Lower leg skin (tissue), 4 donors: ENCODE results near the gene PPP2R5E. TPM values are rescaled to one million over a fixed set of nuclear protein-coding genes. Genes with fewer than 3 reads are reported as not detected.

ENCODE experiments used
- DNase-seq, 2 donors: peaks; one replicate each; pipeline ENCODE4 v3.0.0-alpha.2; 2019; ENCODE audit warnings: low spot score in 2 of 2
- H3K4me3 ChIP-seq: fragments of 200-600 bp; sonication (generic); 2 replicates; pipeline ENCODE4 v1.5.1; 2017; ENCODE audit warnings: mild to moderate bottlenecking, low read depth; ENCODE audit not compliant: poor library complexity, severe bottlenecking
- POLR2A ChIP-seq, 2 donors: fragments of 450-650 bp; IDR thresholded peaks; one replicate each; pipeline ENCODE4 v1.6.1; 2016 to 2017; ENCODE audit warnings: antibody characterized with exemption in 2 of 2, mild to moderate bottlenecking in 1 of 2, moderate library complexity in 1 of 2
- WGBS, 2 donors: methylation state at CpG; one replicate each; pipeline ENCODE4 v1.1.5; 2018; 5-methylcytosine and 5-hydroxymethylcytosine counted together
- intact Hi-C: fragments of 100-400 bp; cut with DNase I; formaldehyde crosslinking; loops from one replicate; pipeline ENCODE4 v1.15.0; 2023; ENCODE audit warnings: low total_unique reads
- total RNA-seq, 4 donors: library from RNA; depleted of rRNA; stranded (reverse); fragments of >200 nt; gene quantifications; one replicate each; pipeline ENCODE4 v1.1.0, GENCODE V29; 2016
- TF ChIP-seq, protein P1 (sequence below), 3 donors: fragments of 450-650 bp; IDR thresholded peaks; one replicate each; pipeline ENCODE4 v1.5.1; 2016; ENCODE audit warnings: antibody characterized with exemption in 3 of 3, mild to moderate bottlenecking in 3 of 3, moderate library complexity in 2 of 3

PPP2R5E gene
- total RNA-seq, 4 donors from 2014 or later: 15.0 to 22.5 (median 18.2) TPM

DNA sequence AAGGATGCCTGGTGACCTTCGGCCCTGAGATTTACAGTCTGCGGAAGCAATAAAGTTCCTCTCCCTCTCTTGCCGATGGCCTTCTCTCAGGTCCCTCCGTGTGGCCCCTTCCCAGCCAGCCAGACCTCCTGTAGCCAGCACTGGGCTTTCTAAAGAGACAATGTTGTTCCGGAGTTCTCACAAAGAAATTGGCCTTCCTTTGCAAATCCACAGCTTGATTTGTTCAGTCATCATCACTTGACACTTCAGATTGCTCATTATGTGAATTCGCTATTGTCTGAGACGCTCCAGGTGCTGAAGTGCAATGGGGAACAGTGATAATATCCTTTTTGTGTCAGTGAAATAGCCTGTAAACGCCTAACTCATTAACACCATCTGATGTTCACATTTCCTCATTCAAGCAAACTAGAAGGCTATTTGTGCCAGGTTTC, 180.8 kb downstream of the PPP2R5E start:
- WGBS, 2 donors: 39 to 49% methylated on average over 8 of the region's 8 CpGs

GRCh38 chr14:63361790-63362189, 181.4 kb downstream of the PPP2R5E start:
- DNase-seq: no peak
- 66 to 83% methylated on average over 4 of the region's 4 CpGs for WGBS, 2 donors
- TF ChIP-seq, protein P1, sequence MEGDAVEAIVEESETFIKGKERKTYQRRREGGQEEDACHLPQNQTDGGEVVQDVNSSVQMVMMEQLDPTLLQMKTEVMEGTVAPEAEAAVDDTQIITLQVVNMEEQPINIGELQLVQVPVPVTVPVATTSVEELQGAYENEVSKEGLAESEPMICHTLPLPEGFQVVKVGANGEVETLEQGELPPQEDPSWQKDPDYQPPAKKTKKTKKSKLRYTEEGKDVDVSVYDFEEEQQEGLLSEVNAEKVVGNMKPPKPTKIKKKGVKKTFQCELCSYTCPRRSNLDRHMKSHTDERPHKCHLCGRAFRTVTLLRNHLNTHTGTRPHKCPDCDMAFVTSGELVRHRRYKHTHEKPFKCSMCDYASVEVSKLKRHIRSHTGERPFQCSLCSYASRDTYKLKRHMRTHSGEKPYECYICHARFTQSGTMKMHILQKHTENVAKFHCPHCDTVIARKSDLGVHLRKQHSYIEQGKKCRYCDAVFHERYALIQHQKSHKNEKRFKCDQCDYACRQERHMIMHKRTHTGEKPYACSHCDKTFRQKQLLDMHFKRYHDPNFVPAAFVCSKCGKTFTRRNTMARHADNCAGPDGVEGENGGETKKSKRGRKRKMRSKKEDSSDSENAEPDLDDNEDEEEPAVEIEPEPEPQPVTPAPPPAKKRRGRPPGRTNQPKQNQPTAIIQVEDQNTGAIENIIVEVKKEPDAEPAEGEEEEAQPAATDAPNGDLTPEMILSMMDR (IDR thresholded peaks at IDR 0.05): no peak
- no peak for TF ChIP-seq POLR2A (IDR thresholded peaks at IDR 0.05)
- no peak overlapping the region for H3K4me3 ChIP-seq
- intact Hi-C loops: no loop called here

More for the DNA sequence above, 180.8 kb downstream of the PPP2R5E start:
- no peak for DNase-seq
- TF ChIP-seq, protein P1 (IDR thresholded peaks at IDR 0.05): no peak
- no peak for TF ChIP-seq POLR2A (IDR thresholded peaks at IDR 0.05)
- intact Hi-C loops: no loop called here
- H3K4me3 ChIP-seq: no peak overlapping the region

DNA sequence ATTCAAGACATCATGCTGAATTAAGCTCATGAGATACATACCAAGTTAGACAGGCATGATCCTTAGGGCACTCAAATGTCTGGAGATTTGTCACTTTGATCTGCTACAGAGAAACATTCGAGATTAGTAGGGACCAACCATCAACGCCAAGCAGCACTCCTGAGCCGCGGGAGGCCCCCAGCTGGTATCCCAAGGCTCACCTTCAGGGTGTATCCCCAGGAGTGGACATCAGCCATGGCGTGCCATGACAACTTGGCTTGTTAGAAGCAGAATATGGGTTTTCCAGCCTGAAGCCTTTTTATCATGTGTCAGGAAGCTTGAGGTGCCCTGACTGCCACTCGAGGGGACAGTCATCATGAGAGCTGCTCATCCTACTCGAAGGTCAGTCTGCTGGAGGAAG, 185.3 kb downstream of the PPP2R5E start:
- WGBS, 2 donors: 90 to 96% methylated on average over 7 of the region's 7 CpGs
- TF ChIP-seq, protein P1 (IDR thresholded peaks at IDR 0.05): no peak
- no peak for TF ChIP-seq POLR2A (IDR thresholded peaks at IDR 0.05)
- intact Hi-C loops: no loop called here
- H3K4me3 ChIP-seq: no peak overlapping the region
- peak in 1 of 2 donors; percentile 67 for DNase-seq

DNA sequence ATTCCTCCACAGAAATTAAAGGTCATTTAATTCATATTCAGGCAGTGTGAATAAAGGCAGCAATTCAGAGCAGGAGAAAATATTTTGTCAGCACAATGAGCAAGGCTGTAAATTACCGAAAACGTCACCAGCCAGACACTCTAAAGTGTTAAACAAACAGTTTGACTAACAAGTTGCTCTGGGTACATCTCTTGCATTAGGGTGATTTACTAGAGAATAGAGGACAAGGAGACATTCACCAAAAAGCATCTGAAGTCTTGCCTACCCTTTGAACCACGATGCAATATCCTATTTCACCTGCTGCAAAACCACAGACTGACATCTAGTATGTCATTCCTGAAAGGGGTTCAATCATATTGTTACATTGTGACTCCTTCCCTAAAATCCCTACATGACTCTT, 197.4 kb downstream of the PPP2R5E start:
- intact Hi-C loops: no loop called here
- no peak overlapping the region for H3K4me3 ChIP-seq
- 50 to 69% methylated on average over 3 of the region's 3 CpGs for WGBS, 2 donors
- TF ChIP-seq POLR2A (IDR thresholded peaks at IDR 0.05): no peak
- TF ChIP-seq, protein P1 (IDR thresholded peaks at IDR 0.05): no peak
- DNase-seq: no peak

DNA sequence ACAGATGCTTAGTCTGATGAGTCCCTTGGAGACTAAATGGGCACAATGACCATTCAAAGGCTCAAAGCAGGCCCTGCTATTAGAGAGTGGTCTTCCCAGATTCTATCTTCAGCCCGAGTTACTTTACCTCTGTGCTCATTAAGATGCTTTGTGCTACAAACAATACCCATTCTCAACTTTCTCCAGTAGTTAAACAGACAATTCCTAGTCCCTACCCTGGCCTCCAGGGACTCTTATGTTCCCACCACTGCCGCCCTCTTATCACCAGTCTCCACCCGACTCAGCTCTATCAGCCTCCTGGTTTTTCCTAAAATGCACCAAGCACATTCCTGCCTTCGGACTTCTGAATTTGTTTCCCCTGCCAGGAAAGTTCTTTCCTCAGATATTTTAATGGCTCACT, 198.8 kb downstream of the PPP2R5E start:
- TF ChIP-seq, protein P1 (IDR thresholded peaks at IDR 0.05): no peak
- no peak for TF ChIP-seq POLR2A (IDR thresholded peaks at IDR 0.05)
- no peak for DNase-seq
- intact Hi-C loops: no loop called here
- H3K4me3 ChIP-seq: no peak overlapping the region
- WGBS, 2 donors: 66 to 68% methylated on average over 4 of the region's 4 CpGs

DNA sequence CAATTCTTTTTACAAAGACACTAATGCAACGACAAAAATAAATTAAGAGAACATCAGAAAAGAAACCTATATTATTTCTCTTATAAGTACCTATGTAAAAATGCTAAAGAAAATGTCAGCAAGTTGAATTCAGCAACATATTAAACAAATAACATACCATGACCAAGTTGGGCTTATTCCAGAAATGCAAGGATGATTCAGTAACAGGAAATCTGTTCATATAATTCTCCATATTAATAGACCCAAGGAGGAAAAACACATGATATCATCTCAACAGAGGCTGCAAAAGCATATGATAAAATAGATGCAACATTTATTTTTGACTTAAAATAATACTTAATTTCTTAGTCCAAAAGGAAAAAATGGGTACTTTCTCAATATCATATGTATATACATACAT, 199.3 kb downstream of the PPP2R5E start:
- TF ChIP-seq POLR2A (IDR thresholded peaks at IDR 0.05): no peak
- TF ChIP-seq, protein P1 (IDR thresholded peaks at IDR 0.05): no peak
- no peak overlapping the region for H3K4me3 ChIP-seq
- intact Hi-C loops: no loop called here
- no peak for DNase-seq
- WGBS, 2 donors: 85 to 93% methylated on average over 1 of the region's 1 CpG
